HepG2 (cell line): Measurements from ENCODE around the gene ERFL. TPM values are rescaled to one million over a fixed set of nuclear protein-coding genes. Genes with fewer than 3 reads are reported as not detected.

Experiments used
- CAMTA2 ChIP-seq: sonication (generic); formaldehyde crosslinking; IDR thresholded peaks from 2 replicates; pipeline ENCODE4 v1.4.0; 2020; ENCODE audit warnings: mild to moderate bottlenecking, missing genetic modification reagents, borderline replicate concordance
- CHCHD3 ChIP-seq: sonication (generic); formaldehyde crosslinking; IDR thresholded peaks from 2 replicates; pipeline ENCODE4 v1.8.0; 2022; ENCODE audit warnings: mild to moderate bottlenecking, missing genetic modification reagents, moderate library complexity
- ISX ChIP-seq: sonication (generic); formaldehyde crosslinking; conservative IDR thresholded peaks from 2 replicates; pipeline ENCODE4 v1.5.0; 2020; ENCODE audit warnings: missing genetic modification reagents
- KMT2A ChIP-seq: sonication (generic); formaldehyde crosslinking; IDR thresholded peaks from 2 replicates; pipeline ENCODE4 v1.4.0; 2020; ENCODE audit warnings: missing genetic modification reagents
- MED13 ChIP-seq: sonication (generic); formaldehyde crosslinking; IDR thresholded peaks from 2 replicates; pipeline ENCODE4 v1.5.0; 2020; ENCODE audit warnings: missing genetic modification reagents
- REXO4 ChIP-seq: sonication (generic); formaldehyde crosslinking; IDR thresholded peaks from 2 replicates; pipeline ENCODE4 v1.8.0; 2022; ENCODE audit warnings: missing genetic modification reagents, mild to moderate bottlenecking, borderline replicate concordance
- ZNF225 ChIP-seq: sonication (generic); formaldehyde crosslinking; IDR thresholded peaks from 2 replicates; pipeline ENCODE4 v1.4.0; 2020; ENCODE audit warnings: mild to moderate bottlenecking, missing genetic modification reagents
- ZNF768 ChIP-seq: sonication (generic); formaldehyde crosslinking; IDR thresholded peaks from 2 replicates; pipeline ENCODE4 v1.4.0; 2020; ENCODE audit warnings: missing genetic modification reagents
- polyA plus RNA-seq, 8 experiments: library from polyadenylated mRNA; depleted of rRNA in 3 of 8; stranded (reverse) in 7 of 8; unstranded in 1 of 8; fragments of >200 nt; fragmentation: Illumina TruSeq in 4 of 8; extraction: Trizol in 4 of 8; gene quantifications; 2 replicates each; pipeline versions ENCODE4 v1.2.1 to v1.2.3, GENCODE V29; 2011 to 2016; ENCODE audit warnings: low read depth in 4 of 8, missing spikeins in 1 of 8, mixed read lengths in 1 of 8; ENCODE audit not compliant: insufficient read depth in 1 of 8
- total RNA-seq, 5 experiments: library from RNA; depleted of rRNA; stranded (reverse); fragments of >200 nt; fragmentation: Illumina TruSeq; extraction: Trizol; gene quantifications; 2 replicates each; pipeline ENCODE4 v1.2.3, GENCODE V29; 2016; ENCODE audit warnings: low read depth in 1 of 5
- TF ChIP-seq, protein P1 (sequence below): sonication (generic); formaldehyde crosslinking; IDR thresholded peaks from 2 replicates; pipeline ENCODE4 v1.5.1; 2020; ENCODE audit warnings: mild to moderate bottlenecking, missing genetic modification reagents, moderate library complexity
- TF ChIP-seq, protein P2 (sequence below): sonication (generic); formaldehyde crosslinking; IDR thresholded peaks from 2 replicates; pipeline ENCODE4 v1.8.0; 2022; ENCODE audit warnings: missing genetic modification reagents, mild to moderate bottlenecking, borderline replicate concordance
- TF ChIP-seq, protein P3 (sequence below): sonication (generic); formaldehyde crosslinking; IDR thresholded peaks from 2 replicates; pipeline ENCODE4 v1.4.0; 2020; ENCODE audit warnings: missing genetic modification reagents
- TF ChIP-seq, protein P4 (sequence below): sonication (generic); formaldehyde crosslinking; IDR thresholded peaks from 2 replicates; pipeline ENCODE4 v1.8.1; 2023; ENCODE audit warnings: mild to moderate bottlenecking, missing genetic modification reagents
- TF ChIP-seq, protein P5 (sequence below): sonication (generic); formaldehyde crosslinking; conservative IDR thresholded peaks from 2 replicates; pipeline ENCODE4 v1.4.0; 2020; ENCODE audit warnings: missing genetic modification reagents

Gene ERFL
- total and polyA plus RNA-seq, 2 of the 13 experiments (the other 11 are each of a cell fraction or from before 2014, with no cell fraction given): not detected

DNA sequence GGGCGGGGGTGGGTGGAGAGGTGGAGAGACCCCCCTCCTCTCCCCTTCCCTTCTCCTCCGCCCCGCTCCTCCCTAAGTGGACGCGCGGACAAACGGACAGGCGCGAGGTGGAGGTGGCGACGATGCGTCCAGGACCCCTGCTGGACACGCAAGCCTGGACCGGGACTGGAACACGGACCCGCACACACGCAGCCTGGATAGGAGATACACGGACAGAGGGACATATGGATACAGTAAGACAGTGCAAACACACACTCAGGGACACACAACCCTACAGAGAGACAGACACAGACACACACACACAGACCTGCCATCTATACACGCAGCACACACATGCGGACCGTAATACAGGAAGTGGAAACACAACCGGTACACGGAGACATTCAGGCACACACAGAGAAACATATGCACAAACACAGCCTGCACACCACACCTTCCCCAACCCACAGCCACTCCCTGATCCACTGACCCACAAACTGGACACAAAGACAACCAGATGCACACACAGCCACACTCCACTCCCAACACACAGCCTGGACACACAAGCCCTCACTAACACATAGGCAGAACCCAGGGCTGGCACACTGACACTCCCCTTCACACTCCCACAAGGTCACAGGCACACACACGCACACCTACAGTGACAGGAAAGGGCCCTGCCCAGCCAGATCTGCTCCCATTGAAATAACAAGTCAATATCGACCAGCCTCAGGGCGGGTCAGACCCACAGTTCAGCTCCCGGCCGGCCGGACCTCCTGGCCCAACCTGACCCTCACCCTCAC lies 696 bp upstream of the ERFL start (continued):
- TF ChIP-seq, protein P1, sequence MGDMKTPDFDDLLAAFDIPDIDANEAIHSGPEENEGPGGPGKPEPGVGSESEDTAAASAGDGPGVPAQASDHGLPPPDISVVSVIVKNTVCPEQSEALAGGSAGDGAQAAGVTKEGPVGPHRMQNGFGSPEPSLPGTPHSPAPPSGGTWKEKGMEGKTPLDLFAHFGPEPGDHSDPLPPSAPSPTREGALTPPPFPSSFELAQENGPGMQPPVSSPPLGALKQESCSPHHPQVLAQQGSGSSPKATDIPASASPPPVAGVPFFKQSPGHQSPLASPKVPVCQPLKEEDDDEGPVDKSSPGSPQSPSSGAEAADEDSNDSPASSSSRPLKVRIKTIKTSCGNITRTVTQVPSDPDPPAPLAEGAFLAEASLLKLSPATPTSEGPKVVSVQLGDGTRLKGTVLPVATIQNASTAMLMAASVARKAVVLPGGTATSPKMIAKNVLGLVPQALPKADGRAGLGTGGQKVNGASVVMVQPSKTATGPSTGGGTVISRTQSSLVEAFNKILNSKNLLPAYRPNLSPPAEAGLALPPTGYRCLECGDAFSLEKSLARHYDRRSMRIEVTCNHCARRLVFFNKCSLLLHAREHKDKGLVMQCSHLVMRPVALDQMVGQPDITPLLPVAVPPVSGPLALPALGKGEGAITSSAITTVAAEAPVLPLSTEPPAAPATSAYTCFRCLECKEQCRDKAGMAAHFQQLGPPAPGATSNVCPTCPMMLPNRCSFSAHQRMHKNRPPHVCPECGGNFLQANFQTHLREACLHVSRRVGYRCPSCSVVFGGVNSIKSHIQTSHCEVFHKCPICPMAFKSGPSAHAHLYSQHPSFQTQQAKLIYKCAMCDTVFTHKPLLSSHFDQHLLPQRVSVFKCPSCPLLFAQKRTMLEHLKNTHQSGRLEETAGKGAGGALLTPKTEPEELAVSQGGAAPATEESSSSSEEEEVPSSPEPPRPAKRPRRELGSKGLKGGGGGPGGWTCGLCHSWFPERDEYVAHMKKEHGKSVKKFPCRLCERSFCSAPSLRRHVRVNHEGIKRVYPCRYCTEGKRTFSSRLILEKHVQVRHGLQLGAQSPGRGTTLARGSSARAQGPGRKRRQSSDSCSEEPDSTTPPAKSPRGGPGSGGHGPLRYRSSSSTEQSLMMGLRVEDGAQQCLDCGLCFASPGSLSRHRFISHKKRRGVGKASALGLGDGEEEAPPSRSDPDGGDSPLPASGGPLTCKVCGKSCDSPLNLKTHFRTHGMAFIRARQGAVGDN (CRISPR knock-in tag): peak; percentile 20; the same call in 1 of the 2 replicates
- TF ChIP-seq, protein P2, sequence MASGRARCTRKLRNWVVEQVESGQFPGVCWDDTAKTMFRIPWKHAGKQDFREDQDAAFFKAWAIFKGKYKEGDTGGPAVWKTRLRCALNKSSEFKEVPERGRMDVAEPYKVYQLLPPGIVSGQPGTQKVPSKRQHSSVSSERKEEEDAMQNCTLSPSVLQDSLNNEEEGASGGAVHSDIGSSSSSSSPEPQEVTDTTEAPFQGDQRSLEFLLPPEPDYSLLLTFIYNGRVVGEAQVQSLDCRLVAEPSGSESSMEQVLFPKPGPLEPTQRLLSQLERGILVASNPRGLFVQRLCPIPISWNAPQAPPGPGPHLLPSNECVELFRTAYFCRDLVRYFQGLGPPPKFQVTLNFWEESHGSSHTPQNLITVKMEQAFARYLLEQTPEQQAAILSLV (CRISPR knock-in tag): no peak
- no peak for TF ChIP-seq CAMTA2 (CRISPR knock-in tag)
- TF ChIP-seq, protein P3, sequence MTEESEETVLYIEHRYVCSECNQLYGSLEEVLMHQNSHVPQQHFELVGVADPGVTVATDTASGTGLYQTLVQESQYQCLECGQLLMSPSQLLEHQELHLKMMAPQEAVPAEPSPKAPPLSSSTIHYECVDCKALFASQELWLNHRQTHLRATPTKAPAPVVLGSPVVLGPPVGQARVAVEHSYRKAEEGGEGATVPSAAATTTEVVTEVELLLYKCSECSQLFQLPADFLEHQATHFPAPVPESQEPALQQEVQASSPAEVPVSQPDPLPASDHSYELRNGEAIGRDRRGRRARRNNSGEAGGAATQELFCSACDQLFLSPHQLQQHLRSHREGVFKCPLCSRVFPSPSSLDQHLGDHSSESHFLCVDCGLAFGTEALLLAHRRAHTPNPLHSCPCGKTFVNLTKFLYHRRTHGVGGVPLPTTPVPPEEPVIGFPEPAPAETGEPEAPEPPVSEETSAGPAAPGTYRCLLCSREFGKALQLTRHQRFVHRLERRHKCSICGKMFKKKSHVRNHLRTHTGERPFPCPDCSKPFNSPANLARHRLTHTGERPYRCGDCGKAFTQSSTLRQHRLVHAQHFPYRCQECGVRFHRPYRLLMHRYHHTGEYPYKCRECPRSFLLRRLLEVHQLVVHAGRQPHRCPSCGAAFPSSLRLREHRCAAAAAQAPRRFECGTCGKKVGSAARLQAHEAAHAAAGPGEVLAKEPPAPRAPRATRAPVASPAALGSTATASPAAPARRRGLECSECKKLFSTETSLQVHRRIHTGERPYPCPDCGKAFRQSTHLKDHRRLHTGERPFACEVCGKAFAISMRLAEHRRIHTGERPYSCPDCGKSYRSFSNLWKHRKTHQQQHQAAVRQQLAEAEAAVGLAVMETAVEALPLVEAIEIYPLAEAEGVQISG (CRISPR knock-in tag): peak; percentile 15; the same call in 1 of the 2 replicates
- no peak for TF ChIP-seq MED13 (CRISPR knock-in tag)
- no peak for TF ChIP-seq REXO4 (CRISPR knock-in tag)
- TF ChIP-seq, protein P4, sequence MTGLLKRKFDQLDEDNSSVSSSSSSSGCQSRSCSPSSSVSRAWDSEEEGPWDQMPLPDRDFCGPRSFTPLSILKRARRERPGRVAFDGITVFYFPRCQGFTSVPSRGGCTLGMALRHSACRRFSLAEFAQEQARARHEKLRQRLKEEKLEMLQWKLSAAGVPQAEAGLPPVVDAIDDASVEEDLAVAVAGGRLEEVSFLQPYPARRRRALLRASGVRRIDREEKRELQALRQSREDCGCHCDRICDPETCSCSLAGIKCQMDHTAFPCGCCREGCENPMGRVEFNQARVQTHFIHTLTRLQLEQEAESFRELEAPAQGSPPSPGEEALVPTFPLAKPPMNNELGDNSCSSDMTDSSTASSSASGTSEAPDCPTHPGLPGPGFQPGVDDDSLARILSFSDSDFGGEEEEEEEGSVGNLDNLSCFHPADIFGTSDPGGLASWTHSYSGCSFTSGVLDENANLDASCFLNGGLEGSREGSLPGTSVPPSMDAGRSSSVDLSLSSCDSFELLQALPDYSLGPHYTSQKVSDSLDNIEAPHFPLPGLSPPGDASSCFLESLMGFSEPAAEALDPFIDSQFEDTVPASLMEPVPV (CRISPR knock-in tag): no peak
- TF ChIP-seq, protein P5, sequence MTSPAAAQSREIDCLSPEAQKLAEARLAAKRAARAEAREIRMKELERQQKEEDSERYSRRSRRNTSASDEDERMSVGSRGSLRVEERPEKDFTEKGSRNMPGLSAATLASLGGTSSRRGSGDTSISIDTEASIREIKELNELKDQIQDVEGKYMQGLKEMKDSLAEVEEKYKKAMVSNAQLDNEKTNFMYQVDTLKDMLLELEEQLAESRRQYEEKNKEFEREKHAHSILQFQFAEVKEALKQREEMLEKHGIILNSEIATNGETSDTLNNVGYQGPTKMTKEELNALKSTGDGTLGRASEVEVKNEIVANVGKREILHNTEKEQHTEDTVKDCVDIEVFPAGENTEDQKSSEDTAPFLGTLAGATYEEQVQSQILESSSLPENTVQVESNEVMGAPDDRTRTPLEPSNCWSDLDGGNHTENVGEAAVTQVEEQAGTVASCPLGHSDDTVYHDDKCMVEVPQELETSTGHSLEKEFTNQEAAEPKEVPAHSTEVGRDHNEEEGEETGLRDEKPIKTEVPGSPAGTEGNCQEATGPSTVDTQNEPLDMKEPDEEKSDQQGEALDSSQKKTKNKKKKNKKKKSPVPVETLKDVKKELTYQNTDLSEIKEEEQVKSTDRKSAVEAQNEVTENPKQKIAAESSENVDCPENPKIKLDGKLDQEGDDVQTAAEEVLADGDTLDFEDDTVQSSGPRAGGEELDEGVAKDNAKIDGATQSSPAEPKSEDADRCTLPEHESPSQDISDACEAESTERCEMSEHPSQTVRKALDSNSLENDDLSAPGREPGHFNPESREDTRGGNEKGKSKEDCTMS: no peak
- peak; percentile 46; the same call in 1 of the 2 replicates for TF ChIP-seq ZNF225 (CRISPR knock-in tag)
- TF ChIP-seq ISX (CRISPR knock-in tag): no peak
- no peak for TF ChIP-seq KMT2A (CRISPR knock-in tag)
- TF ChIP-seq ZNF768 (CRISPR knock-in tag): no peak
- TF ChIP-seq CHCHD3 (CRISPR knock-in tag): no peak
